NCI-H2107 treated with DMSO at 0.1 percent for 48 hours (cell line): Measurements from ENCODE around the gene LIFR.
"Not testable (repeated sequence)": the region's sequence is repeated elsewhere in the genome, so short reads cannot be mapped to it uniquely, and the experiment has no call there.

Source experiments
- DNase-seq: peaks from one replicate; lab custom pipeline; 2025; ENCODE audit not compliant: unreplicated experiment; lab: John Stamatoyannopoulos, UW

LIFR gene

GRCh38 chr5:38556599-38557307, at the start of gene LIFR:
TSS of gene LIFR (minus strand) at chr5:38556646. CDS start at chr5:38530647, 25,999 bp downstream.
- DNase-seq = peak; percentile 73

GRCh38 chr5:38605610-38606009, 49.2 kb upstream of the LIFR start:
- DNase-seq = no peak

- DNase-seq = no peak
These were observed 47.2 kb upstream of the LIFR start for GRCh38 chr5:38603691-38604090.

GRCh38 chr5:38602641-38603040, 46.2 kb upstream of the LIFR start:
- no peak for DNase-seq

- DNase-seq = no peak
These were observed 45.4 kb upstream of the LIFR start for GRCh38 chr5:38601863-38602298.

GRCh38 chr5:38601133-38601862, 44.9 kb upstream of the LIFR start:
- no peak for DNase-seq

GRCh38 chr5:38600329-38601045, 44.0 kb upstream of the LIFR start:
- no peak for DNase-seq

- DNase-seq = not testable (repeated sequence)
These were observed 43.3 kb upstream of the LIFR start for GRCh38 chr5:38599751-38600150.

- no peak for DNase-seq
These were observed 42.7 kb upstream of the LIFR start for GRCh38 chr5:38598994-38599617.

GRCh38 chr5:38598296-38598993, 42.0 kb upstream of the LIFR start:
- no peak for DNase-seq

- DNase-seq = no peak
These were observed 40.5 kb upstream of the LIFR start for GRCh38 chr5:38596981-38597380.

- no peak for DNase-seq
These were observed 38.8 kb upstream of the LIFR start for GRCh38 chr5:38595132-38595745.

GRCh38 chr5:38593959-38594358, 37.5 kb upstream of the LIFR start:
- DNase-seq = no peak

GRCh38 chr5:38591523-38591849, 35.0 kb upstream of the LIFR start:
- DNase-seq = no peak

- no peak for DNase-seq
These were observed 34.5 kb upstream of the LIFR start for GRCh38 chr5:38590838-38591522.

- DNase-seq = no peak
These were observed 33.2 kb upstream of the LIFR start for GRCh38 chr5:38589629-38590028.

- no peak for DNase-seq
These were observed 29.4 kb upstream of the LIFR start for GRCh38 chr5:38585816-38586215.

GRCh38 chr5:38583500-38583899, 27.1 kb upstream of the LIFR start:
- no peak for DNase-seq

GRCh38 chr5:38582975-38583319, 26.5 kb upstream of the LIFR start:
- DNase-seq = no peak
